Neutrophil (primary cell): ENCODE measurements around the gene PRB2.
"Not testable (repeated sequence)": the region's sequence is repeated elsewhere in the genome, so short reads cannot be mapped to it uniquely, and the experiment has no call there.

Source experiments
- H3K27ac ChIP-seq: fragments of 200-600 bp; sonication (generic); 2 replicates; pipeline ENCODE4 v1.5.1; 2016; ENCODE audit warnings: mild to moderate bottlenecking, moderate library complexity
- H3K27me3 ChIP-seq: fragments of 200-600 bp; sonication (generic); 2 replicates; pipeline ENCODE4 v1.6.0; 2016; ENCODE audit warnings: mild to moderate bottlenecking
- H3K36me3 ChIP-seq: fragments of 200-600 bp; sonication (generic); 2 replicates; pipeline ENCODE4 v1.5.1; 2017
- H3K4me1 ChIP-seq, 2 experiments: fragments of 200-600 bp in 1 of 2; sonication (generic) in 1 of 2; 1 replicate in 1 of 2; 2 replicates in 1 of 2; pipeline versions ENCODE4 v1.5.1 to v1.6.1; 2013 to 2016; ENCODE audit warnings: low read depth in 1 of 2, low read length in 1 of 2, mild to moderate bottlenecking in 1 of 2, moderate library complexity in 1 of 2; ENCODE audit not compliant: control insufficient read depth in 1 of 2, insufficient read depth in 1 of 2
- H3K4me3 ChIP-seq, 2 experiments: fragments of 200-600 bp in 1 of 2; sonication (generic) in 1 of 2; 1 replicate in 1 of 2; 2 replicates in 1 of 2; pipeline ENCODE4 v1.5.1; 2013 to 2016; ENCODE audit warnings: low read depth in 1 of 2, low read length in 1 of 2, mild to moderate bottlenecking in 1 of 2, moderate library complexity in 1 of 2
- H3K9me3 ChIP-seq: fragments of 200-600 bp; sonication (generic); 2 replicates; pipeline ENCODE4 v1.5.1; 2016
- TF ChIP-seq, protein P1 (sequence below): fragments of 200-600 bp; sonication (generic); IDR thresholded peaks from 2 replicates; pipeline ENCODE4 v1.5.1; 2016; ENCODE audit warnings: antibody characterized with exemption

The PRB2 gene

DNA sequence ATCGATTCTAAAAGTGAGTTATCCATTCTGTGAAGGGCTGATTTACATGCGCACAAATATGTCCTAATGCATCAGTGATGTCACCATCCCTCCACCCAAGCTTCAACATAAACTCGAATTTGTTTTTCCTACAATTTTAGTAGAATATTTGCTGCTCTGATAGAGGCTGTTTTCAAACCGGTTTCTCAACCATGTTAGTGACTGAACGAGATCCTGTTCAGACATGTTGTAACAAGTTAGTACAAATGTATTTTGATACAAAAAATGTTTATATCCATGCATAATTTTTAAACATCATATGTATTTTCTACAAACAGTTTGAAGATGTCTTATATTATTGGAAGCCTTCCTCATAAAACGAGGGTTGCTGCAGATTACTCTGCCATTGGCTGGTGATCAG, 12.7 kb upstream of the PRB2 start:
- no peaks in the 10 kb centered on the region for H3K36me3 ChIP-seq
- H3K27me3 ChIP-seq = no peaks in the 10 kb centered on the region
- no peaks in the 10 kb centered on the region for H3K4me1 ChIP-seq
- no peak overlapping the region for H3K4me3 ChIP-seq
- TF ChIP-seq, protein P1, sequence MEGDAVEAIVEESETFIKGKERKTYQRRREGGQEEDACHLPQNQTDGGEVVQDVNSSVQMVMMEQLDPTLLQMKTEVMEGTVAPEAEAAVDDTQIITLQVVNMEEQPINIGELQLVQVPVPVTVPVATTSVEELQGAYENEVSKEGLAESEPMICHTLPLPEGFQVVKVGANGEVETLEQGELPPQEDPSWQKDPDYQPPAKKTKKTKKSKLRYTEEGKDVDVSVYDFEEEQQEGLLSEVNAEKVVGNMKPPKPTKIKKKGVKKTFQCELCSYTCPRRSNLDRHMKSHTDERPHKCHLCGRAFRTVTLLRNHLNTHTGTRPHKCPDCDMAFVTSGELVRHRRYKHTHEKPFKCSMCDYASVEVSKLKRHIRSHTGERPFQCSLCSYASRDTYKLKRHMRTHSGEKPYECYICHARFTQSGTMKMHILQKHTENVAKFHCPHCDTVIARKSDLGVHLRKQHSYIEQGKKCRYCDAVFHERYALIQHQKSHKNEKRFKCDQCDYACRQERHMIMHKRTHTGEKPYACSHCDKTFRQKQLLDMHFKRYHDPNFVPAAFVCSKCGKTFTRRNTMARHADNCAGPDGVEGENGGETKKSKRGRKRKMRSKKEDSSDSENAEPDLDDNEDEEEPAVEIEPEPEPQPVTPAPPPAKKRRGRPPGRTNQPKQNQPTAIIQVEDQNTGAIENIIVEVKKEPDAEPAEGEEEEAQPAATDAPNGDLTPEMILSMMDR = no peak
- no peak overlapping the region for H3K27ac ChIP-seq
- H3K9me3 ChIP-seq = no peaks in the 10 kb centered on the region

DNA sequence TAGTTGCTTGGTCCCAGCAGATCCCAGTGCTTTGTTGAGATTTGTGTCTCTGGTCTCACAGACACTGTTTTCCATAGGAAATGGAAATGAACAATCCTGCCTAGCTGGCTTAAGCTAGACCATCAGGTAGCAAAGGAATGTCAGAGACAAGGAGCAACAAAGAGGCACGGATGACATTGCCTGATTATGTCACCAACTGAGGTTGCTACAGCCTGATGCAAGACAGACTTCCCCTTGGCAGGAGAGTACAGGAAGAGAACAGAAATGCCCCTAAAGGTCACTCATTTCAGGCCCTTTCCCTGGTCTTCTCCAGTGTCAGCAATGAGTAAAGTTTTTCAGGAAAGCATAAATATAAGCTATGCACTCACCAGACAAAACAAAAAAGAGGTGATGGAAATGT, 2.0 kb upstream of the PRB2 start:
- Histone ChIP-seq H3K36me3 (no peaks in the 10 kb centered on the region), H3K4me3 (no peak overlapping the region), H3K27me3 (no peaks in the 10 kb centered on the region), H3K4me1 (peaks cover 9 to 14% of the 10 kb centered on the region in 2 experiments), H3K27ac (peak overlapping the region; percentile 40), H3K9me3 (no peaks in the 10 kb centered on the region)
- TF ChIP-seq, protein P1 = no peak

DNA sequence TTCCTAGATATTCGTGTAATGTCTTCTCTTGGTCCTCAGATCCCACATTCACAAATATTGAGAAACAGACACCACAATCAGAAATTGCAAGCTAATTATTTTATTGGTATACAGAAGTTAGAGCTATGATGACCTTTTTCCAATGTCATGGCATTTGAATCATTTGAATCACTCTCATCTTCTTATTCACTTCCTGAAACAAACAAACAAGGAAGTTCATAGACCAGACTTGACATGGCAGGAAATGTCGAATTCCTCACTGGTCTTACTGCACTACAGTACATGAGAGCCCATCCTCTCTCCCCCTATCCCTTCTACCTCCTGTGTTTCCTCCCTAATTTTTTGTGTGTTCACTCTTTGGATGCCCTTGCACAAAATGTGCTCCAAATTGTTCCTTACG, 3.9 kb downstream of the PRB2 start:
- H3K9me3 ChIP-seq, H3K4me1 ChIP-seq, H3K36me3 ChIP-seq, H3K27me3 ChIP-seq, H3K4me3 ChIP-seq, H3K27ac ChIP-seq: not testable (repeated sequence)

DNA sequence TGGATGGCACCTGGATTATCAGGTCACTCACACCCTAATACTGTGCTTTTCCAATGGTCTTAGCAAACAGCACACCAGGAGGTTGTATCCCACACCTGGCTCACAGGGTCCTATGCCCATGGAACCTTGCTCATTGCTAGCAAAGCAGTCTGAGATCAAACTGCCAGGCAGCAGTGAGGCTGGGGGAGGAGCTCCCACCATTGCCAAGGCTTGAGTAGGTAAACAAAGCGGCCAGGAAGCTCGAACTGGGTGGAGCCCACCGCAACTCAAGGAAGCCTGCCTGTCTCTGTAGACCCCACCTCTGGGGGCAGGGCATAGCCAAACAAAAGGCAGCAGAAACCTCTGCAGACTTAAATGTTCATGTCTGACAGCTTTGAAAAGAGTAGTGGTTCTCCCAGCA, 17.9 kb downstream of the PRB2 start:
- H3K9me3 ChIP-seq, H3K4me3 ChIP-seq, H3K27ac ChIP-seq, H3K4me1 ChIP-seq, H3K27me3 ChIP-seq, H3K36me3 ChIP-seq: not testable (repeated sequence)

DNA sequence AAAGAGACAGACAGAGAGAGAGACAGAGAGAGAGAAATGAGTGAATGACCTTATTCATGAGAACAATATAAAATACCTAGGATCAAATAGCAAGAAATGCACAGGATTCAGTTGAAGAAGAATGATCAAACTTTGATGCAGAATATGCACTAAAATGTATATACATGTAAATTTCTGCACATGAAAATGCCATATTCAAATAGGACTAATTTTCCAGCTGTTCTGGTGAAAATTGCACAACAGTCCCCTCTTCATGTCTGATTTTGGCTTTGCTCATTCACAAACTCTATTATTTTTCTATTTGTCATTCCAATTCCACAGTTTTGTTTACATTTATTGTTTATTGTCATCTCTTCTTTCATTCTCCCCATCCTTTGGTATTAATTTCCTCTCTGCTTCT, 34.2 kb downstream of the PRB2 start:
- Histone ChIP-seq H3K27ac (no peak overlapping the region), H3K36me3 (no peaks in the 10 kb centered on the region), H3K9me3 (no peaks in the 10 kb centered on the region), H3K27me3 (no peaks in the 10 kb centered on the region), H3K4me3 (no peak overlapping the region), H3K4me1 (peaks cover 9 to 12% of the 10 kb centered on the region in 2 experiments)
- TF ChIP-seq, protein P1 = no peak

DNA sequence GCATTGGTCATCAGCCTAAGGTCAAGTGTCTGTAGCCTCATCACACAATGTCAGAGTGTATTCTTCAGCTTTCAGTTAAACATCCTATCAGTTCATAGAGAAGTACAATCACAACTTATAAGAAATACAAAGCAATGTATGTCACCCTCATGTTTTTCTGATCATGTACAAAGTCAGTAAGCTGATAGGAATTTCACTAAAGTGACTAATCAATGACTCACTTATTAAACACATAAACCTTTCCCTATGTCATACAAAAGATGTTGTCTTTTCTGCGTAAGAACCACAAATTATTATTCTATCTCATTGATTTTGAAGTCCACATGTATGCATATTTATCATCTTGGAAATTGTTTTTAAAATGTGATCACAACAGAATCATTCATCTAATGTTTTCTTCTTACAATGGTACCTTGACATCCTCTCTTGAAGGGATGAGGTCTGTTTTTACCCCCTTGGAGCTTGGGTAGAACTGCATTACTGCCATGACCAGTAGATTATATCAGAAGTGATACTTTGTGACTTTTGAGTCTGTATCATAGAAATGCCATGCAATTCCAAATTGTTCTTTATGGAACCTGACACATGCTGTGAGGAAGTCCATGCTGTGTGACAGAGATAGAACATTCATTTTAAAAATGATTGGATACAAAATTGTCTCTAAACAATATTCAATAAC, 35.0 kb downstream of the PRB2 start:
- not testable (repeated sequence) for H3K27me3 ChIP-seq, H3K4me3 ChIP-seq, H3K27ac ChIP-seq, H3K9me3 ChIP-seq, H3K36me3 ChIP-seq
- H3K4me1 ChIP-seq = peaks cover 9 to 12% of the 10 kb centered on the region in 2 experiments

DNA sequence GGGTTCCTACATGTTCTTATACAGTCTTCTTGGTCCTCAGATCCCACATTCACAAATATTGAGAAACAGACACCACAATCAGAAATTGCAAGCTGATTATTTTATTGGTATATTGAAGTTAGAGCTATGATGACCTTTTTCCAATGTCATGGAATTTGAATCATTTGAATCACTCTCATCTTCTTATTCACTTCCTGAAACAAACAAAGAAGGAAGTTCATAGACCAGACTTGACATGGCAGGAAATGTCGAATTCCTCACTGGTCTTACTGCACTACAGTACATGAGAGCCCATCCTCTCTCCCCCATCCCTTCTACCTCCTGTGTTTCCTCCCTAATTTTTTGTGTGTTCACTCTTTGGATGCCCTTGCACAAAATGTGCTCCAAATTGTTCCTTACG, 43.6 kb downstream of the PRB2 start:
- H3K27me3 ChIP-seq = peaks cover 11% of the 10 kb centered on the region
- H3K4me1 ChIP-seq, H3K9me3 ChIP-seq, H3K36me3 ChIP-seq, H3K27ac ChIP-seq, H3K4me3 ChIP-seq: not testable (repeated sequence)

DNA sequence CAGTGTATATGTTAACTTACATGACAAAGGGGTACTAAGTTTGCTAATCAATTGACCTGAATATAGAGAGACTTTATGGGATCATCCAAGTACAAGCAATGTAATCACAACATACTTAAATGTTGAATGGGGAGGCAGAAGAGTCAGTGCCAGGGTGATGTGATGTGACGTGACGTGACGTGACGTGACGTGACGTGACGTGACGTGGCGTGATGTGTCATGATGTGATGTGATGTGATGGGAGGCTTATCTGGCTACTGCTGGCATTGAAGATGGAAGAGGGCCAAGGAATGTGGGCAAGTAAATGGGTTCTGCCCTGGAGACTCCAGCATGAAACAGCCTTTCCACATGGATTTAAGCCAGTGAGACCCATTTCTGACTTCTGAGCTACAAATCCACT, 46.9 kb downstream of the PRB2 start:
- TF ChIP-seq, protein P1 = no peak
- Histone ChIP-seq H3K9me3 (no peaks in the 10 kb centered on the region), H3K27ac (no peak overlapping the region), H3K27me3 (no peaks in the 10 kb centered on the region), H3K4me1 (no peaks in the 10 kb centered on the region), H3K4me3 (no peak overlapping the region), H3K36me3 (no peaks in the 10 kb centered on the region)
